ENCODE measurements around the gene PRIMA1. TPM values are rescaled to one million over a fixed set of nuclear protein-coding genes. Genes with fewer than 3 reads are reported as not detected.

The PRIMA1 gene
- polyA plus RNA-seq, 1 of the 3 experiments (the other 2 are of a cell fraction) = 0.18 TPM

- TF ChIP-seq, protein P1, sequence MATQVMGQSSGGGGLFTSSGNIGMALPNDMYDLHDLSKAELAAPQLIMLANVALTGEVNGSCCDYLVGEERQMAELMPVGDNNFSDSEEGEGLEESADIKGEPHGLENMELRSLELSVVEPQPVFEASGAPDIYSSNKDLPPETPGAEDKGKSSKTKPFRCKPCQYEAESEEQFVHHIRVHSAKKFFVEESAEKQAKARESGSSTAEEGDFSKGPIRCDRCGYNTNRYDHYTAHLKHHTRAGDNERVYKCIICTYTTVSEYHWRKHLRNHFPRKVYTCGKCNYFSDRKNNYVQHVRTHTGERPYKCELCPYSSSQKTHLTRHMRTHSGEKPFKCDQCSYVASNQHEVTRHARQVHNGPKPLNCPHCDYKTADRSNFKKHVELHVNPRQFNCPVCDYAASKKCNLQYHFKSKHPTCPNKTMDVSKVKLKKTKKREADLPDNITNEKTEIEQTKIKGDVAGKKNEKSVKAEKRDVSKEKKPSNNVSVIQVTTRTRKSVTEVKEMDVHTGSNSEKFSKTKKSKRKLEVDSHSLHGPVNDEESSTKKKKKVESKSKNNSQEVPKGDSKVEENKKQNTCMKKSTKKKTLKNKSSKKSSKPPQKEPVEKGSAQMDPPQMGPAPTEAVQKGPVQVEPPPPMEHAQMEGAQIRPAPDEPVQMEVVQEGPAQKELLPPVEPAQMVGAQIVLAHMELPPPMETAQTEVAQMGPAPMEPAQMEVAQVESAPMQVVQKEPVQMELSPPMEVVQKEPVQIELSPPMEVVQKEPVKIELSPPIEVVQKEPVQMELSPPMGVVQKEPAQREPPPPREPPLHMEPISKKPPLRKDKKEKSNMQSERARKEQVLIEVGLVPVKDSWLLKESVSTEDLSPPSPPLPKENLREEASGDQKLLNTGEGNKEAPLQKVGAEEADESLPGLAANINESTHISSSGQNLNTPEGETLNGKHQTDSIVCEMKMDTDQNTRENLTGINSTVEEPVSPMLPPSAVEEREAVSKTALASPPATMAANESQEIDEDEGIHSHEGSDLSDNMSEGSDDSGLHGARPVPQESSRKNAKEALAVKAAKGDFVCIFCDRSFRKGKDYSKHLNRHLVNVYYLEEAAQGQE (IDR thresholded peaks at IDR 0.05; ENCODE audit: low read depth, low read length) = no peak
- no peak for TF ChIP-seq RXRA (IDR thresholded peaks at IDR 0.05; ENCODE audit: borderline replicate concordance, low read depth)
Observed at GRCh38 chr14:93728651-93729016, 59.7 kb downstream of the PRIMA1 start (continued).

GRCh38 chr14:93727917-93728650, 60.2 kb downstream of the PRIMA1 start:
- no peaks in the 10 kb centered on the region for H3K27me3 ChIP-seq (ENCODE audit: insufficient read depth)
- H3K79me2 ChIP-seq (ENCODE audit: insufficient read depth) = no peaks in the 10 kb centered on the region
- H2AFZ ChIP-seq (ENCODE audit: low read depth) = no peak overlapping the region
- no peaks in the 10 kb centered on the region for H3K9me2 ChIP-seq
- no peaks in the 10 kb centered on the region for H3K36me3 ChIP-seq (replicated peaks in 1 of 2; ENCODE audit: control insufficient read depth in 1 of 2, insufficient read depth in 2 of 2, low read length in 1 of 2)
- 54% methylated on average over 16 of the region's 19 CpGs for WGBS (ENCODE audit: low lambda C conversion rate)
- H3K9me3 ChIP-seq = no peaks in the 10 kb centered on the region
- no peak overlapping the region for H3K27ac ChIP-seq (ENCODE audit: low read depth in 2 of 2, low read length in 1 of 2)
- H3K4me1 ChIP-seq (ENCODE audit: control insufficient read depth in 1 of 2, insufficient read depth in 2 of 2, low read depth in 1 of 2, low read length in 1 of 2) = peaks cover 0 to 11% of the 10 kb centered on the region in 2 experiments; a peak in 1 of 4 replicates
- DNase-seq = no peak
- no peak overlapping the region for H3K9ac ChIP-seq
- H3K4me2 ChIP-seq = no peak overlapping the region
- ChIA-PET CTCF (interaction anchor here (1.2 kb wide), 1 partner anchor 9 kb away, joined by 3 read pairs; no protein-coding TSS in a partner anchor), POLR2A (no interaction called here)
- no peaks in the 10 kb centered on the region for H4K20me1 ChIP-seq (ENCODE audit: insufficient read depth)
- TF ChIP-seq RAD21 (IDR thresholded peaks at IDR 0.05; ENCODE audit: low read length) = no peak
- TF ChIP-seq TCF12 (IDR thresholded peaks at IDR 0.05) = no peak
- no peak for TF ChIP-seq TEAD4 (IDR thresholded peaks at IDR 0.05; ENCODE audit: borderline replicate concordance, insufficient read depth)
- TF ChIP-seq GATA2 (CRISPR knock-in tag; IDR thresholded peaks at IDR 0.05) = no peak
- TF ChIP-seq USF1 (IDR thresholded peaks at IDR 0.05; ENCODE audit: borderline replicate concordance, low read depth) = no peak
- no peak for TF ChIP-seq GABPA (IDR thresholded peaks at IDR 0.05; ENCODE audit: low read depth)
- TF ChIP-seq, protein P2, sequence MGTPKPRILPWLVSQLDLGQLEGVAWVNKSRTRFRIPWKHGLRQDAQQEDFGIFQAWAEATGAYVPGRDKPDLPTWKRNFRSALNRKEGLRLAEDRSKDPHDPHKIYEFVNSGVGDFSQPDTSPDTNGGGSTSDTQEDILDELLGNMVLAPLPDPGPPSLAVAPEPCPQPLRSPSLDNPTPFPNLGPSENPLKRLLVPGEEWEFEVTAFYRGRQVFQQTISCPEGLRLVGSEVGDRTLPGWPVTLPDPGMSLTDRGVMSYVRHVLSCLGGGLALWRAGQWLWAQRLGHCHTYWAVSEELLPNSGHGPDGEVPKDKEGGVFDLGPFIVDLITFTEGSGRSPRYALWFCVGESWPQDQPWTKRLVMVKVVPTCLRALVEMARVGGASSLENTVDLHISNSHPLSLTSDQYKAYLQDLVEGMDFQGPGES (IDR thresholded peaks at IDR 0.05; ENCODE audit: low read depth, low read length) = no peak
- TF ChIP-seq SMC3 (IDR thresholded peaks at IDR 0.05; ENCODE audit: low read depth, low read length) = no peak
- no peak for TF ChIP-seq EP300 (IDR thresholded peaks at IDR 0.05; ENCODE audit: borderline replicate concordance in 1 of 2, low read depth in 1 of 2, low read length in 1 of 2)
- TF ChIP-seq, protein P3, sequence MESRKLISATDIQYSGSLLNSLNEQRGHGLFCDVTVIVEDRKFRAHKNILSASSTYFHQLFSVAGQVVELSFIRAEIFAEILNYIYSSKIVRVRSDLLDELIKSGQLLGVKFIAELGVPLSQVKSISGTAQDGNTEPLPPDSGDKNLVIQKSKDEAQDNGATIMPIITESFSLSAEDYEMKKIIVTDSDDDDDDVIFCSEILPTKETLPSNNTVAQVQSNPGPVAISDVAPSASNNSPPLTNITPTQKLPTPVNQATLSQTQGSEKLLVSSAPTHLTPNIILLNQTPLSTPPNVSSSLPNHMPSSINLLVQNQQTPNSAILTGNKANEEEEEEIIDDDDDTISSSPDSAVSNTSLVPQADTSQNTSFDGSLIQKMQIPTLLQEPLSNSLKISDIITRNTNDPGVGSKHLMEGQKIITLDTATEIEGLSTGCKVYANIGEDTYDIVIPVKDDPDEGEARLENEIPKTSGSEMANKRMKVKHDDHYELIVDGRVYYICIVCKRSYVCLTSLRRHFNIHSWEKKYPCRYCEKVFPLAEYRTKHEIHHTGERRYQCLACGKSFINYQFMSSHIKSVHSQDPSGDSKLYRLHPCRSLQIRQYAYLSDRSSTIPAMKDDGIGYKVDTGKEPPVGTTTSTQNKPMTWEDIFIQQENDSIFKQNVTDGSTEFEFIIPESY (IDR thresholded peaks at IDR 0.05; ENCODE audit: borderline replicate concordance, low read depth) = no peak
- TF ChIP-seq, protein P4, sequence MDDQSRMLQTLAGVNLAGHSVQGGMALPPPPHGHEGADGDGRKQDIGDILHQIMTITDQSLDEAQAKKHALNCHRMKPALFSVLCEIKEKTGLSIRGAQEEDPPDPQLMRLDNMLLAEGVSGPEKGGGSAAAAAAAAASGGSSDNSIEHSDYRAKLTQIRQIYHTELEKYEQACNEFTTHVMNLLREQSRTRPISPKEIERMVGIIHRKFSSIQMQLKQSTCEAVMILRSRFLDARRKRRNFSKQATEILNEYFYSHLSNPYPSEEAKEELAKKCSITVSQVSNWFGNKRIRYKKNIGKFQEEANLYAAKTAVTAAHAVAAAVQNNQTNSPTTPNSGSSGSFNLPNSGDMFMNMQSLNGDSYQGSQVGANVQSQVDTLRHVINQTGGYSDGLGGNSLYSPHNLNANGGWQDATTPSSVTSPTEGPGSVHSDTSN (IDR thresholded peaks at IDR 0.05) = no peak
- H3F3A ChIP-seq (replicated peaks; ENCODE audit: insufficient read depth) = no peaks in the 10 kb centered on the region
- no peak overlapping the region for H3K4me3 ChIP-seq (ENCODE audit: low read depth in 2 of 2, low read length in 1 of 2)

All from SK-N-SH (cell line).